NCI-H526 treated with DMSO at 0.1 percent for 48 hours (cell line): ENCODE data around the gene TNFAIP3.
A peak's percentile ranks its signal among the peaks of the same experiment; 100 is the strongest.
"Not testable (repeated sequence)": the region's sequence is repeated elsewhere in the genome, so short reads cannot be mapped to it uniquely, and the experiment has no call there.

ENCODE experiments used
- DNase-seq: peaks from one replicate; lab custom pipeline; 2025; lab: John Stamatoyannopoulos, UW

The TNFAIP3 gene

DNA sequence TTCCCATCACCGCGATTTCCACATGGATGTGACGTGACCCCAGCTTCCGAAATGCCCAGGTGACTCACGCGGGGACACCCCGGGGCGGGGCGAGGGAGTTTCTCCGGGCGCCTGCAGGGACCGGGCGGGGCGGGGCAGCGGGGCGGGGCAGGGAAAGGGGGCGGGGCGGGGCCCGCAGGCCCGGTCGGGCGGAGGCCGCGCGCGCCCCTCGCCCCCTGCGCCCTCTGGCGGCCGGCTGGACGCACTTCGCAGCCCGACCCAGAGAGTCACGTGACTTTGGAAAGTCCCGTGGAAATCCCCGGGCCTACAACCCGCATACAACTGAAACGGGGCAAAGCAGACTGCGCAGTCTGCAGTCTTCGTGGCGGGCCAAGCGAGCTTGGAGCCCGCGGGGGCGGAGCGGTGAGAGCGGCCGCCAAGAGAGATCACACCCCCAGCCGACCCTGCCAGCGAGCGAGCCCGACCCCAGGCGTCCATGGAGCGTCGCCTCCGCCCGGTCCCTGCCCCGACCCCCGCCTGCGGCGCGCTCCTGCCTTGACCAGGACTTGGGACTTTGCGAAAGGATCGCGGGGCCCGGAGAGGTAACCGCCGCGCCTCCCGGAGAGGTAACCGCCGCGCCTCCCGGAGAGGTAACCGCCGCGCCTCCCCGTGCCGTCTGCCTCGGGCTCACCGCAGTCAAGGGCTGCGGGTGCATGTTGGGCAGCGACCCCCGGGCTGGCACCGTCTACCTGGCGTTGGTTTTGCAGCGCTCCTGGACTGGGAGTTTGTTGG lies at the start of gene TNFAIP3:
TNFAIP3 (plus strand) TSS at position 346 of the 771 bp plus-strand sequence. CDS start 3,969 bp downstream, outside the sequence.
- DNase-seq: peak; percentile 65

DNA sequence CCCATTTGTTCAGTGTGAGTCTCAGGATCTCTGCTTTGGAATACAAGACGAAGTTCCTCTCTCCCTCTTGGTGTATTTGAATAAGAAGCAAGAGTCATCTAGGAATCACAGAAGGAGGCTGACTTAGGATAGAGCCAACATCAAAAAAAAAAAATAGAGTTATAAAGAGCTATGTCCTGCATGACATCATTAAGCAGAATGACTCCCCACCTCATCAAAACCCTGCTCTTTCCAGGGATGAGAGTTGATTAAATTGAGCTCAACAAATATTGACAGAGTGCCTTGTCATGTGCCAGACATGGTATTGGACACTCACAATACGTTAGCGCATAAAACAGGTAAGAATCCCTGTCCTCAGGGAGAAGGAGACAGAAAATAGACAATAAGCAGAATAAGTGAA lies 48.6 kb upstream of the TNFAIP3 start:
- no peak for DNase-seq

DNA sequence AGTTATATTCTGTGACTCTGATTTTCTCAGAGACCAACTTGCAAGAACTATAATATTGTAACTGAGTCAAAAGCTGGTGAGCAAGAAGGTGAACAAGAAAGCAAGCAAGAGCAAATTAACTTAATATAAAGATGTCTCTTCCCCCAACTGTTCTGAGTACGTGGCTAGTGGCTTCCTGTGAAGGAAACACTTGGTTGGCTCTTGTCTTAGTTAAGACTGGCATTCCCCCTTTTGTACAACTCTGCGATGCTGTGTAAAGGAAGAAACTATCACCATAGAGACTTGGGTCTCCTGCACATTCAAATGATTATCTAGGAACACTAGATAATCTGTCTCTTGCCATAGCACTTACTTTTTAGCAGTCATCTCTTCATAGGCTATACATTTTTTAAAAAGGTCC lies 47.3 kb upstream of the TNFAIP3 start:
- DNase-seq: no peak

DNA sequence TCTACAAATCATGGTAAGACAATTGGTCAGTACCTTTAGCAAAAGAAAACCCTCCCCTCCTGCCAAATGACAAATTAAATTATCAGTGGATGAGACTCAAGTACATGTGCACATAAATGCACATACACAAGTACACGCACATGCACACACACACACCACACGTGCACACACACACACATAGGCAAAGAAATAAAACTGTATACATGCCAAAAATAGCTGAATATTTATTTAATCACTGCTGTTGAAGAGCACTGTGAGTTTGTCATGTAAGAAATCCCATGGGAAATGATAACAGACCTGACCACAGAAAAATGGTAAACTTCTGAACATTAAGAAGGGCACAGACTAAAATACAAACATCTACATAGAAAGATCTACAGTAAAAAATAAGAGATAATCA lies 46.6 kb upstream of the TNFAIP3 start:
- DNase-seq: no peak

DNA sequence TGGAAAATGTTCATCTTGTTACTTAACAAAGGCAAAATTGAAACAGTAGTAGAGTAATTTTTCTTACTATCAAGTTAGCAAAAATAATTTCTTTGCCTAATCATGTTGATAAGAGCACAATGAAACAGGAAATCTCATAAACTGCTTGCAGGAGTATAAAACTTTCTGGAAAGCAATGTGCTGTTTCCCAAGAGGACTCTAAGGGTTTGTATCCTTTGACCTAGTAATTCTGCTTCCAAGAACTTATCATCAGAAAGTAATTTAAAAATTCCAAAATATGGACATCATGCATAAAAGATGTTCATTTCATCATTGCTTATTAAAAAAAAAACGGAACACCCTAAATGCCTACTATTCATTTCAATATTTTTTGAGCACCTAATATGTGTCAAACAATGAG lies 46.1 kb upstream of the TNFAIP3 start:
- DNase-seq: no peak

DNA sequence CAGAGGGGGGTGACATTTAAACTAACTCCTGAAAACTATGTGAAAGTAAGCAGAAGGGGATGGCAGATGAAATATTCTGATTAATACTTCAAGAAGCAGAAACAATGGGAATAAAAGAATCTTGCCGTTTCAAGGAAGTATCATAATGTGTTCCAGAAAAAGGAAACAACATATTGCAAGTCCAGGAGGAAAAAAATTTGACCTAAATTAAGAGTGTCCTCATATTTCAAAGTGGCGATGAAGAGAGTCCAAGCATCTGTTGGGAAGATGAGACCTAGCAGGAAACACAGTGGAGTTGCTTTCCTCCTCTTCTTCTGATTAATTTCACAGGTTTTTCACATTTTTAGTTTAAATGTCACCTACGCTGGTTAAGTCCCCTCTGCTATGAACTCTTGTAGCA lies 45.6 kb upstream of the TNFAIP3 start:
- no peak for DNase-seq

DNA sequence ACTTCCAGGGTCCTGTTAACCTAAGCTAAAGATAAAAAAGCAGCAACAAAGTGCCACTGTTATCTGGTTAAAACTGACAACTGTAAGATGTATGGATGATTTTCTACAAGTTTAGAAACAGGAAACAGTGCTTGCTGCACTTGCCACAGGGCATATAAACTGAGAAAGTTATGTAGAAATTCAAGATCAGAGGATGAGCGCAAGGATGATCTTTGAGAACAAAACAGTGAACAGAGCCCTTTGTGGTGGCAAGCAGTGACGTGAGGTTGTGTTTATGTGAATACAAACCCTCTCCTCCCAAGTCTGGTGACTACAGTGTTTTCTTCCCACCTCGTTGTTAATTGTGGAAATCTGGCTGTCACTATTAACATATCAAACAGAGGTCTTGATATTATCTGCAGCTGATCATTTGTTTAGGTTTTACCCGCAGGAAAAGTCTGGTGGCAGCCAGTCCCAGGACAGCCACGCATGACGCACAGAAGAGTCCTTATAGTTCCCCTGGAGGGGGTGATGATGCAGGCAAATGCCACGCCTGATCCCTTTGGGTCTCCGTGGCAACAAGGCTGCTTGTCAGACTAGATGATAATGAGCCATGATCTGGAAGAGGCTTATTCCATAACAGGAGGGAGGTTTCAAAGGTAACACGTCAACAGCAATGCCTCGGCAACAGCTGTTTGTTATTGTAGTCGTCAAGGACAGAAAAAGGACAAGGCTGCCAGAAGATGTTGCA lies 43.1 kb upstream of the TNFAIP3 start:
- peak; percentile 17 for DNase-seq

DNA sequence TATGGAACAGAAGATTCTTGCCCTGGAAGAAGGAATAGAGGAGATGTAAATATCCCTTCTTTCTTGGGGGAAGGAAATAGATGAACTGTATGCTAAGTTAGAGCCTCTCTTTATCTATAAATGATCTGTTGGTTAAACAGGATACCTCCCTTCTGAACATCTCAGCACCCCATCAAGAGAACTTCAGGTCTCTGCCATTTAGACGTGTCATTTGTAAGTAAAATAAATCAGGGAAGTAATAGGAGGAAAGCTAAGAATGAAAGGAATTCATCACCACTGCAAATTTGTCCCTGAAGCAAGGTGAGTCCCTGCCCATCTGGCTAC lies 42.5 kb upstream of the TNFAIP3 start:
- DNase-seq: no peak

DNA sequence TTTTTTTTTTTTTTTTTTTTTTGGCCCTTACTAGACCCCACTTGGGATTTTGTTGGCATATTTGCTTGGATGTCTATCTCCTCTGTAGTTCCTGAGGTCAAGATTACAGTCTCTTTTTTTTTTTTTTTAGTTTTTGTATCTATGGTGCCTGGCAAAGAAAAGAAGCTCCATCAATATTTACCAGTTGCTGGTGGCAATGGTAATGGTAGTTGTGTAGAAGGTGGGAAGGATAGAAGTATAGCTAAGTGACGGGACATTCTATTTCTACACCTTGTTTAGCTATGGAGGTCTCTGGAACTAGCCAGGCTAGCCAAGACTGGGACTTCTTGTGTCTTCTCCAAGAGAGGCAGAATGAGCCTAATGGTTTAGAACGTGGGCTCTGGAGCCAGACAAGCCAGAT lies 42.2 kb upstream of the TNFAIP3 start:
- DNase-seq: no peak

DNA sequence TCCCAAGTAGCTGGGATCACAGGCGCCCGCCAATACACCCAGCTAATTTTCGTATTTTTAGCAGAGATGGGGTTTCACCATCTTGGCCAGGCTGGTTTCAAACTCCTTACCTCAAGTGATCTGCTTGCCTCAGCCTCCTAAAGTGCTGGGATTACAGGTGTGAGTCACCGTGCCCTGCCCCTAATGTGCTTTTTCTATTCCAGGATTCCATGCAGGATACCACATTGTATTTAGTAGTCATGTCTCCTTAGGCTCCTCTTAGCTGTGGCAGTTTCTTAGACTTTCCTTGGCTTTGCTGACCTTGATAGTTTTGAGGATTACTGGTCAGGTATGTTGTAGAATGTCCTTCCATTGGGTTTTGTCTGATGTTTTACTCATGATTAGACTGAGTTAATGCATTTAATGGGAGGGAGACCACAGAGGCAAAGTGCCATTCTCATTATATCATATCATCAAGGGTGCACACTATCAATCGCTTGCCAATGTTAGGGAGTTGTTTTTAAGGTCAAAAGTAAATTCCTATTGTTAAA lies 39.6 kb upstream of the TNFAIP3 start:
- DNase-seq: no peak

DNA sequence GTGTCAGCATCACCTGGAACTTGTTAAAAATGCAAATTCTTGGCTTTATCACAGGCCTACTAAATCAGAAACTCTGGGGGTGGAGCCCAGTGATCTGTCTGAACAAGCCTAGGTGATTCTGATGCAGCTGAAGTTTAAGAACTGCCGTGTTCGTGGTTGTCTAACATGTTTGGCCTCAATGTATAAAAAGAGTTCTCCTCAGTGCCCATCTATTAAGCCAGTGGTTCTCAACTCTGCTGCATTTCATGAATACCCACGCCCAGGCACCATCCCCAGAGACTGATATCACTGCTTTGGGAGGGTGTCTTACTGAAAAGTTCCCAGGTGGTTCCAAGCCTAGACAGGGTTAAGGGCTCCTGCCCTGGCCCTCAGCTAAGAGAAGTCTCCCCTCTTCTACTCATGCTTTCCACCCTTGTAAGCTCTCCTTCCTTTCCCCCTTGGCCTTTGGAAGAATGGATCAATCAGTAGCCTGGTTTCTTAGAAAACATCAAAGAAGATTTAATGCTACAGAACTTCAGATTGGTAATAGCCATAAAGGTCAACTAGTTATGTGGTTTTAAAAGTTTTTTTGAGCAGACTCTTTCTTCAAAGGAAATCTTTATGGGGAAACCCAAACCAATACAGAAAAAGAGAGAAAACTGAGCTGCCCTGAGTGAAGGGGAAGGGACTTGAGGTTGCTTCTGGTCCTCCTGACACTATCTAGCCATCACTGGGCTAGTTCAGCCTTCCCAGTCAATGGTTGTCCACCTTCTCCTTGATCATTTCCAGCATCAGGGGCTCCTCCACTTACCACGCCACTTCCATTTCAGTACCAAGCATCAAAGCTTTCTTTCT lies 38.9 kb upstream of the TNFAIP3 start:
- DNase-seq: no peak

DNA sequence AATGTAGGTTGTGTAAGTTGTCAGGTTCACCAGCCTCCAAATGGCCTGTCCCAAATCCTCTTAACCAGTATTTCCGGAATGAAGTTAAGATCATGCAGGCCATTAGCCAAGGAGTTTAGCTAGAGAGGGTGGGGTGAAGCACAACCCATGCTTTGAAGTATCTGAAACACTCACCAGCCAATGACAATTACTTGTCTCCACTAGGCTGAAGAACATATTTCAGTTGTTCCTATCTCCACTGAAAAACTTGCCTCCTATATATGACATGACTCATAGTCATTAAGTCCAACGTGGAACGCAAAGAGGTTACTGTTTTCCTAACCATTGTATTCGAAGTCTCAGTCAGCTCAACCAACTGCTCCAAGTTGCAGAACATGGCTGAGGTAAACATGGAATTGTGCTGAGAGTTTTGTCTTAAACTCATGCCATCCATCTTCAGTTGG lies 37.4 kb upstream of the TNFAIP3 start:
- DNase-seq: no peak

DNA sequence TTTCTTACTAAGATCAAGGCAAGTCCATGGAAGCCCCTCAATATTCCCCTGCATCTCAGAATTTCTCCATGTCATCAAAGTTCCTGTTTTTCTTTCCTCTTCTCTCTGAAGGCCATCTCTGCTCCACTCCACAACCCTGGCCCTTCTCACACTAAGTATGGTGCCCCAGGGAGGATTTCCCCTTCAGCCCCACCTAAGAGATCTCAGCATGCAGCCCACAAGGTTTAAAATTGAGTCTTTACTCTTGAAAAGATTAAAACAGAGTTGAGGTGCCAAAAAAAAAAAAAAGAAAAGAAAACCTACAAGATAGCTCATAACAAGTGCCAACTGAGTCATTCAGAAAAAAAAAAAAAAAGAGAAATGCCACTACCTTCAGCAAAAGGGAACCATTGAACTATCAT lies 36.5 kb upstream of the TNFAIP3 start:
- DNase-seq: no peak

DNA sequence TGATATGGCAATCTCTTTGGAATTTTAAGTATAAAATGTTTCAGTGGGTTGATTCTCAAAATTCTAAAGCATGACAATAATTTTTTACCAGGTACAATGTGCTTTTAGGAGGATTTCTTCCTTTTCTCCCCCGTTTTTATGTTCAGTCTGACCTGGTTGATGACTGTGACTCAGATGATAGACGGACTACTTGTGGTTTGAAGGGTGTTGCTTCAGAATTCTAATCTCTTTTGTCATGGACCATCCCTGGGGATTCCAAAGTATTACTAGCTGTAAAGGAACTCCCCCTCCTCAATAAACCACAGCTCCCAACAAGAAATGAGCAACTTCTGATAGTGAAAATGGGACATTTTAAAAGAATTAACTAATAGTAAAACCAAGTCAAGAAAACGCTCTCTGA lies 34.9 kb upstream of the TNFAIP3 start:
- no peak for DNase-seq

DNA sequence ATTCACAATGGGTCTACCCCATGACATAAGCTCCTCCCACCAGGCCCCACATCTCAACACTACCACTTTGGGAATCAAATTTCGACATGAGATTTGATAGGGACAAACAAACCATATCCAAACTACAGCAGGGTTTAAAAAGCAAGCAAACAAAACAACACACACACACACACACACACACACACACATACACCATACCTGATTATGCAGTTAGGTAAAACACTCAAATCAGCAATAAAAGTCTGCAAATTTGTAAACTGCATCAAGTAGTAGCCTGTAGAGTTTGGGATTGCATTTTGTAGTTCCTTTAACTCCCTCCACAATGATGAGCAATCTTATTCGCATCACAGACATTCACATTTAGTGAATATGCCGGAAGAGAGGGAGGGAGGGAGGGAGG lies 32.6 kb upstream of the TNFAIP3 start:
- DNase-seq: no peak

DNA sequence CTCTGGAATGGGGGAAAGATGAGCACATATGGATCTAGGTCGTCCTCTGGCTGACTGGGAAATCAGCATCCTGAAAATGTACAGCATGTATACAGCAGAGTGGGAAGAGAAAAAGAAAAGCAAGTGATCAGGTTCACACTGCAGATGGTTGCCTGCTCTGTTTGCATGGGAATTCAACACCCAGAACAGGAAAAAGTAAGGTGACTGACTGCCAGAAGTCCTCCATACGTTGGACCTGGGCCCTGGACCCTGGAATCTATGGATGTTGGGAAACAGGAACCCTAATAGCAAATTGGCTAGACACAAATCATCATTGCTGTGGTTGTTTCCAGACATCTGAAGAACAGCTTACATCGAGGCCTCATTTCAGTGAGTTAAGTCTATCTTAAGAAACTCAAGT lies 30.3 kb upstream of the TNFAIP3 start:
- DNase-seq: no peak

DNA sequence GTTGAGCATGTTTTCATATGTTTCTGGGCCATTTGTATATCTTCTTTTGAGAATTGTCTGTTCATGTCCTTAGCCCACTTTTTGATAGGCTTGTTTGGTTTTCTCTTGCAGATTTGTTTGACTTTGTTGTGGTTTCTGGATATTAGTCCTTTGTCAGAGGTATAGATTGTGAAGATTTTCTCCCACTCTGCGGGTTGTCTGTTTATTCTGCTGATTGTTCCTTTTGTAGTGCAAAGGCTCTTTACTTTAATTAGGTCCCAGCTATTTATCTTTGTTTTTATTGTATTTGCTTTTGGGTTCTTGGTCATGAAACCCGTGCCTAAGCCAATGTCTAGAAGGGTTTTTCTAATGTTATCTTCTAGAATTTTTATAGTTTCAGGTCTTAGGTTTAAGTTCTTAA lies 29.0 kb upstream of the TNFAIP3 start:
- DNase-seq: not testable (repeated sequence)

DNA sequence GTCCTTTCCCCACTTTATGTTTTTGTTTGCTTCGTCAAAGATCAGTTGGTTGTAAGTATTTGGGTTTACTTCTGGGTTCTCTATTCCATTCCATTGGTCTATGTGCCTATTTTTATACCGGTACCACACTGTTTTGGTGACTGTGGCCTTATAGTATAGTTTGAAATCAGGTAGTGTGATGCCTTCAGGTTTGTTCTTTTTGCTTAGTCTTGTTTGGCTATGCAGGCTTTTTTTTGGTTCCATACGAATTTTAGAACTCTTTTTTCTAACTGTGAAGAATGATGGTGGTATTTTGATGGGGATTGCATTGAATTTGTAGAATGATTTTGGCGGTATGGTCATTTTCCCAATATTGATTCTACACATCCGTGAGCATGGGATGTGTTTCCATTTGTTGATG lies 28.5 kb upstream of the TNFAIP3 start:
- DNase-seq: not testable (repeated sequence)

DNA sequence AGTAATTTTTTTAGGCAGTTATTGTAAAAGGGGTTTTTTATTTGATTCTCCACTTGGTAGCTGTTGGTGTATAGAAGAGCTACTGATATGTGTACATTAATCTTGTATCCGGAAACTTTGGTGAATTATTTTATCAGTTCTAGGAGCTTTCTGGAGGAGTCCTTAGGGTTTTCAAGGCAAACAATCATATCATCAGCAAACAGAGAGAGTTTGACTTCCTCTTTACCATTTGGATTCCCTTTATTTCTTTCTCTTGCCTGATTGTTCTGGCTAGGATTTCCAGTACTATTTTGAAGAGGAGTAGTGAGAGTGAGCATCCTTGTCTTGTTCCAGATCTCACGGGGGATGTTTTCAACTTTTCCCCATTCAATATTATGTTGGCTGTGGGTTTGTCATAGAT lies 28.0 kb upstream of the TNFAIP3 start:
- DNase-seq: no peak

DNA sequence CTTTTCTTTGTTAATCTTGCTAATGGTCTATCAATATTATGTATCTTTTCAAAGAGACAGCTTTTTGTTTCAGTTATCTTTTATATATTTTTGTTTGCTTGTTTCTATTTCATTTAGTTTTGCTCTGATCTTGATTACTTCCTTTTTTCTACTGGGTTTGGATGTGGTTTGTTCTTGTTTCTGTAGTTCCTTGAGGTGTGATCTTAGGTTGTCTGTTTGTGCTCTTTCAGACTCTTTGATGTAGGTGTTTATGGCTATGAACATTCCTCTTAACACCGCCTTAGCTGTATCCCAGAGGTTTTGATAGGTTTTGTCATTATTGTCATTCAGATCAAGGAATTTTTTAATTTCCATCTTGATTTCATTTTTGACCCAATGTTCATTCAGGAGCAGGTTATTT lies 26.8 kb upstream of the TNFAIP3 start:
- no peak for DNase-seq

DNA sequence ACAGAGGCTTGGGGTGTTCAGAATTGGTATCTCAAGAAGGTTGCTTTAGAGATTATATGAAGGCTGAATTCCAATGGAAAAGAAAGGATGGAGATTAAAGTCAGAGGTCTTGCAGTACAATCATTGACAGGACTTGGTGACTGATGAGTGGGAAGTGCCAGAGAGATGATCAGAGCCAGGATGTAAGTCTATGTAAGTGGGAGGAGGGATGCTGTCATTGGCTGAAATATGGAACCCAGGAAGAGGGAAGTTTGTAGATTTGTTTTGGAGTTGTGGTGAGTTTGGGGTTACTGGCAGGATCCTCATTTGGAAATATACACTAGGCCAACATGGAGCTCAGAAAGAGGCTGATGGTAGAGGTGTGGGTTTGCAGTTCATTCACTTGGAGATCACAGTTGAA lies 23.8 kb upstream of the TNFAIP3 start:
- DNase-seq: no peak

DNA sequence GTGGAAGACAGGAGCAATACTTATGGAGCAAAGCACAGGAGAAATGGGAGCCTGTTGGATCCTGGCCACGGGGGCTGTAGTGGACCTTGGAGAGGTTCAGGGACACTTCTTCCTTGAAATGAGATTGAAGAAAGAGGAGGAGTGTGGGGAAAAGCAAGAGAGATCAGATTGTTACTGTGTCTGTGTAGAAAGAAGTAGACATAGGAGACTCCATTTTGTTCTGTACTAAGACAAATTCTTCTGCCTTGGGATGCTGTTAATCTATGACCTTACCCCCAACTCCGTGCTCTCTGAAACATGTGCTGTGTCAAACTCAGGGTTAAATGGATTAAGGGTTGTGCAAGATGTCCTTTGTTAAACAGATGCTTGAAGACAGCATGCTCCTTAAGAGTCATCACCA lies 22.7 kb upstream of the TNFAIP3 start:
- DNase-seq: not testable (repeated sequence)

DNA sequence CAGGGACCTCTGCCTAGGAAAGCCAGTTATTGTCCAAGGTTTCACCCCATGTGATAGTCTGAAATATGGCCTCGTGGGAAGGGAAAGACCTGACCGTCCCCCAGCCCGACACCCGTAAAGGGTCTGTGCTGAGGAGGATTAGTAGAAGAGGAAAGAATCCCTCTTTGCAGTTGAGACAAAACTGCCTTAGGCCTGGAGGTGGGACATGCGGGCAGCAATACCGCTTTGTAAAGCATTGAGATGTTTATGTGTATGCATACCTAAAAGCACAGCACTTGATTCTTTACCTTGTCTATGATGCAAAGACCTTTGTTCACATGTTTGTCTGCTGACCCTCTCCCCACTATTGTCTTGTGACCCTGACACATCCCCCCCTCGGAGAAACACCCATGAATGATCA lies 22.3 kb upstream of the TNFAIP3 start:
- not testable (repeated sequence) for DNase-seq
